ENCODE results near the gene ZDHHC13.

DNA sequence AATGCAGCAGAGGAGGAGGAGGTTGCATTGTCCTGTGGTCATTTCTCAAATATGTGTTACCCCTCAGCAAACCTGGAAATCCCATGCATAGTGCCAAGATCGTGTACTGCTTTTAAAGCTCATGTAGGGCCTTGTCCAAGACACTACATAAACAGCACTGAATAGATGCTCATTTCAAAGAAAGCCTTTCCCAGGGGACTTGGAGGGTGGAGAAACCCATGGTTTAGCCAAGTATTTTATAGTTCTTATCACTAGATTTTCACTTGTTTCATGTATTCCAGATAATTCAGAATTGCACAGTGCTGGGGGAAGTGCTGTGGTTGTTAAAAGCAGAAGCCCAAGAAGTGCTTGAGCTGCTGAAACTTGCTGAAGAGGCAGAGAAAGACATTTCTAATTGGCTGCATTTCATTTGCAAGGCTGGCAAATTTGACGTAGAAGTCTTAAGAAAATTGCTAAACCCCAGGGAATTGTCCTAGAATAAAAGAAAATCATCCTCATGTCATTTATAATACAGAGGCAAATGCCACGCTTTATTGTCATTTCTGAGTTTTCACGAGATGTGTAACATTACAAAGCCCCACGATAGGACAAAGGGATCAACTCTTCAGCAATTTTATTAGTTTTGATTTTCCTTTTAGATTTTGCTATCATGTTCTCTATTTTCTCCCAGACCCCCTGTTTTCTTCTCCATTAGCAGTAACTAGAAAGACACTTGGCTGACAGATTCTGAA lies 64.7 kb downstream of the ZDHHC13 start:
- TF ChIP-seq, protein P1, sequence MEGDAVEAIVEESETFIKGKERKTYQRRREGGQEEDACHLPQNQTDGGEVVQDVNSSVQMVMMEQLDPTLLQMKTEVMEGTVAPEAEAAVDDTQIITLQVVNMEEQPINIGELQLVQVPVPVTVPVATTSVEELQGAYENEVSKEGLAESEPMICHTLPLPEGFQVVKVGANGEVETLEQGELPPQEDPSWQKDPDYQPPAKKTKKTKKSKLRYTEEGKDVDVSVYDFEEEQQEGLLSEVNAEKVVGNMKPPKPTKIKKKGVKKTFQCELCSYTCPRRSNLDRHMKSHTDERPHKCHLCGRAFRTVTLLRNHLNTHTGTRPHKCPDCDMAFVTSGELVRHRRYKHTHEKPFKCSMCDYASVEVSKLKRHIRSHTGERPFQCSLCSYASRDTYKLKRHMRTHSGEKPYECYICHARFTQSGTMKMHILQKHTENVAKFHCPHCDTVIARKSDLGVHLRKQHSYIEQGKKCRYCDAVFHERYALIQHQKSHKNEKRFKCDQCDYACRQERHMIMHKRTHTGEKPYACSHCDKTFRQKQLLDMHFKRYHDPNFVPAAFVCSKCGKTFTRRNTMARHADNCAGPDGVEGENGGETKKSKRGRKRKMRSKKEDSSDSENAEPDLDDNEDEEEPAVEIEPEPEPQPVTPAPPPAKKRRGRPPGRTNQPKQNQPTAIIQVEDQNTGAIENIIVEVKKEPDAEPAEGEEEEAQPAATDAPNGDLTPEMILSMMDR (IDR thresholded peaks at IDR 0.05) = no peak
- no peak for TF ChIP-seq POLR2AphosphoS5 (IDR thresholded peaks at IDR 0.05)
- TF ChIP-seq POLR2A (IDR thresholded peaks at IDR 0.05) = no peak
